ENCODE results near the gene SCG3. TPM values are rescaled to one million over a fixed set of nuclear protein-coding genes. Genes with fewer than 3 reads are reported as not detected.

The SCG3 gene
- total and polyA plus RNA-seq, 2 of the 13 experiments (the other 11 are each of a cell fraction or from before 2014, with no cell fraction given), result not detected

DNA sequence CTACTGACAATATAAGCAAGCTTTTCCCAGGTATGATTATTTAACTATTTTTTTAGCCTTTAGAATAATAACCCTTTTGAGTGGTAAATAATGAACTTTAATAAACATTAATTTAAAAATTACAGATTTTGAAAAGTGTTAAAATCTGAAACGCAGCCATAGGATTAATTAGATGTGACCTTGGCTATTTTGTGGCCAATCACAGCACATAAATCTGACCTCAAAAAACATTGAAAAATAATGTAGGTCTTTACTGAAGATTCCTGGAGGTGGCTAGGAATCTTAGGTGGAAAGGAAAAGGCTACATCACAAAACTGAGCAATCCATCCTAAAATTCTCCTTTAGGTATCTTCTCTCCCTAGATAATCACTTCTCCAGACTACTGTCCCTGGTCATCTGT, 18.1 kb downstream of the SCG3 start:
- Histone ChIP-seq H3K9ac (ENCODE audit: insufficient read depth, low read depth, low read length) (no peak overlapping the region), H3K4me2 (ENCODE audit: low read depth, low read length) (no peak overlapping the region), H3K4me1 (ENCODE audit: insufficient read depth, low read length) (no peaks in the 10 kb centered on the region), H3K27ac (ENCODE audit: extremely low read length, insufficient read depth, low read length) (no peak overlapping the region), H3K36me3 (replicated peaks in 1 of 2; ENCODE audit: control insufficient read depth in 1 of 2, insufficient read depth in 2 of 2, low read length in 2 of 2) (no peaks in the 10 kb centered on the region), H3K79me2 (ENCODE audit: insufficient read depth, low read length) (no peaks in the 10 kb centered on the region), H3K27me3 (ENCODE audit: control insufficient read depth in 1 of 2, insufficient read depth in 2 of 2, low read length in 2 of 2) (no peaks in the 10 kb centered on the region), H3K9me3 (ENCODE audit: low read length) (no peaks in the 10 kb centered on the region), H3K4me3 (replicated peaks in 1 of 3; ENCODE audit: insufficient read depth in 1 of 3, low read depth in 2 of 3, low read length in 3 of 3) (no peak overlapping the region), H2AFZ (ENCODE audit: low read length) (no peak overlapping the region), H4K20me1 (ENCODE audit: insufficient read depth, low read length) (no peaks in the 10 kb centered on the region)
- BruUV-seq (replicated peaks), result no TSS peak
- 2% methylated on average over 1 of the region's 1 CpG for WGBS (ENCODE audit: low lambda C conversion rate)
- ChIA-PET POLR2A (no interaction called here), CTCF (ENCODE audit: low intra/inter-chr PET ratio, low total read pairs) (no interaction called here)
- TF ChIP-seq FLYWCH1 (CRISPR knock-in tag; IDR thresholded peaks at IDR 0.05) (no peak), NR1H2 (CRISPR knock-in tag; IDR thresholded peaks at IDR 0.05; ENCODE audit: borderline replicate concordance, low read depth) (no peak), ZNF510 (CRISPR knock-in tag; IDR thresholded peaks at IDR 0.05; ENCODE audit: low read depth) (no peak), ZFP1 (CRISPR knock-in tag; IDR thresholded peaks at IDR 0.05) (no peak), FOXK1 (CRISPR knock-in tag; IDR thresholded peaks at IDR 0.05; ENCODE audit: borderline replicate concordance, low read depth) (no peak), TCF7L2 (IDR thresholded peaks at IDR 0.05; ENCODE audit: low read depth, low read length) (no peak), NR0B2 (CRISPR knock-in tag; IDR thresholded peaks at IDR 0.05) (no peak), ZNF549 (CRISPR knock-in tag; IDR thresholded peaks at IDR 0.05) (no peak), ZNF75D (CRISPR knock-in tag; IDR thresholded peaks at IDR 0.05; ENCODE audit: borderline replicate concordance) (no peak), ZNF512B (CRISPR knock-in tag; IDR thresholded peaks at IDR 0.05; ENCODE audit: borderline replicate concordance) (no peak), POLR2AphosphoS2 (IDR thresholded peaks at IDR 0.05; ENCODE audit: low read depth, low read length) (no peak)
- TF ChIP-seq, protein P1, sequence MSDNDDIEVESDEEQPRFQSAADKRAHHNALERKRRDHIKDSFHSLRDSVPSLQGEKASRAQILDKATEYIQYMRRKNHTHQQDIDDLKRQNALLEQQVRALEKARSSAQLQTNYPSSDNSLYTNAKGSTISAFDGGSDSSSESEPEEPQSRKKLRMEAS (IDR thresholded peaks at IDR 0.05), result no peak
- FAIRE-seq, result no peak
- no peak for DNase-seq (ENCODE audit: low spot score)
- in situ Hi-C loops (cut with HindIII; ENCODE audit: extremely low pct_ligation_motif_present, low pct_unique_long_range_greater_than_20kb) (no loop called here), intact Hi-C loops (cut with micrococcal nuclease; ENCODE audit: unreplicated experiment) (no loop called here)
- ATAC-seq, result no peak
